GM12892 (cell line): ENCODE data around the gene GPI.

Experiments
- POLR2A ChIP-seq: IDR thresholded peaks from 2 replicates; pipeline ENCODE4 v1.6.1; 2011; ENCODE audit warnings: low read depth, low read length, control low read depth
- POLR2AphosphoS5 ChIP-seq: IDR thresholded peaks from 2 replicates; pipeline ENCODE4 v1.6.1; 2011; ENCODE audit warnings: low read depth, low read length, control low read depth

DNA sequence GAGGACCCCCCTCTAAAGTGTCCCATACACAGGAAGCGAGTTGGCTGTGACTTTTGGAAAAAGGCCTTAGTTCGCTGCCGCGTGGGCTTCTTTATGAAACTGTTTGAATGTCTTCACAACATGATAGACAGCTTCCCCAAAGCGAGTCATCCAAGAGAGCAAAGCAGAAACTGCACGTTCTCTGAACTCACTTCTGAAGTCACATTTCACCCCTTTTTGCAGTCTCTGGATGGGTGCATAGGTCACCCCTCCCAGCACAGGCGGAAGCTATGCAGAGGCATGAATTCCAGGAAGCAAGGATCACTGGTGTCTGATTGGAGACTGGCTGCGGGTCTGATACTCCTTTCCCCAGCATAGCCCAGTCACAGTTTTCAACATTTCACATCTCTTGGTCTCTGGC lies 10.6 kb downstream of the GPI start:
- TF ChIP-seq POLR2A (no peak), POLR2AphosphoS5 (no peak)
